HG03108 (cell line): ENCODE data around the gene KRI1.
"Not testable (repeated sequence)": the region's sequence is repeated elsewhere in the genome, so short reads cannot be mapped to it uniquely, and the experiment has no call there.

Experiments
- ATAC-seq: cut with Tn5 transposase; IDR thresholded peaks from one replicate; pipeline ENCODE4 v1.9.1; 2021; ENCODE audit warnings: moderate library complexity; ENCODE audit not compliant: unreplicated experiment

Gene KRI1

GRCh38 chr19:10575011-10575716 lies 9.4 kb upstream of the KRI1 start:
- ATAC-seq, result no peak

GRCh38 chr19:10574462-10574861 lies 8.7 kb upstream of the KRI1 start:
- ATAC-seq, result no peak

DNA sequence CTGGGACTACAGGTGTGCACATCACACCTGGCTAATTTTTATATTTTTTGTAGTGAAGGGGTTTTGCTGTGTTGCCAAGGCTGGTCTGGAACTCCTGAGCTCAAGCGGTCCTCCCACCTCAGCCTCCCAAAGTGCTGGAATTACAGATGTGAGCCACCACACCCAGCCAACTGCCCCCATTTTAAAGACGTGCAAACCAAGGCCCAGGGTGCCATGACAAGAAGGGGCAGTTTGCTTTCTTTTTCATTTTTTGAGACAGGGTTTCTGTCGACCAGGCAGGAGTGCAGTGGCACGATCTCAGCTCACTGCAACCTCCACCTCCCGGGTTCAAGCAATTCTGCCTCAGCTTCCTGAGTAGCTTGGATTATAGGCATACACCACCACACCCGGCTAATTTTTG lies 8.0 kb upstream of the KRI1 start:
- ATAC-seq, result not testable (repeated sequence)

DNA sequence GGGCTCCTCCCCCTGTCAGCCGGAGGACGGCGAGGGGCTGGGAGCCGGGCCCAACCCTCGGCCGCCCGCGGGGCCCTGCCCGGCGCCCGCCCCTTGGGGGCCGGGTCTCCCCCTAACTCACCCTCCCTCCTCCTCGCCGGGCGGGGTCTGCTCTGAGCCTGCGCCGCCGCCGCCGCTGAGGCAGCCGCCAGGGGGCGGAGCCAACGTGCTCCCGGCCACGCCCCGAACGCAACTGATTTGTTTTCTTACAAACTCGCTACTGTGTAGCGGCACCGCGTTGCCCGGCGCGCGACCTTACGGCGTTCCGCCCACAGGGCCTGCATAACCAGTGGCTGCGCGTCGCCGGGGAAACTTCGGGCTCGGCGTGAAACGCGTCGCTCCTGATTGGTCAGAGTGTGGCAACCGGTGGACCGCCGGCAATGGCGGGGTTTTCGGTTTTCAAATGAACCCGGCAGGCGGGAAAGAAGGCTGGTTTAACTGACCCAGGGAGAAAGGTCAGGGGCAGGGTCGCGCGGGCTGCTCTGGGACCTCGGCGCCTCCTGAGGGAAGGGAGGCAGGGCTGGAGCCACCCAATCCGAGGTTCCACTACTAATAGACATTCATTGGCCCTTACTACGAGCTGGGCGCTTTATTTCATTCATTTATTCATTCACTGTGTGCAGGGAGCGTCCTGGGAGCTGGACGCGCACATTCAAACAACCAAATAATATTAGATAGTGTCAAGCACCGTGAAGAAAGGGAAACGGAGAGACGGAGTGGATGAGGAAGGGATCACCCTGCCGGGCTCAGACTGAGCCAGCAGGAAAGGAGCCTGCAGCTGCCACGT lies 3.2 kb upstream of the KRI1 start, which contains the start of gene CDKN2D:
Gene CDKN2D, minus strand, starts transcription at position 154 of the 826 bp plus-strand sequence. CDS start 326 bp downstream, outside the sequence.
- ATAC-seq, result peak; percentile 65

- peak; percentile 8 for ATAC-seq
Measured at GRCh38 chr19:10568062-10568825, 2.4 kb upstream of the KRI1 start.

- no peak for ATAC-seq
Measured at GRCh38 chr19:10567656-10568055, 1.8 kb upstream of the KRI1 start.

DNA sequence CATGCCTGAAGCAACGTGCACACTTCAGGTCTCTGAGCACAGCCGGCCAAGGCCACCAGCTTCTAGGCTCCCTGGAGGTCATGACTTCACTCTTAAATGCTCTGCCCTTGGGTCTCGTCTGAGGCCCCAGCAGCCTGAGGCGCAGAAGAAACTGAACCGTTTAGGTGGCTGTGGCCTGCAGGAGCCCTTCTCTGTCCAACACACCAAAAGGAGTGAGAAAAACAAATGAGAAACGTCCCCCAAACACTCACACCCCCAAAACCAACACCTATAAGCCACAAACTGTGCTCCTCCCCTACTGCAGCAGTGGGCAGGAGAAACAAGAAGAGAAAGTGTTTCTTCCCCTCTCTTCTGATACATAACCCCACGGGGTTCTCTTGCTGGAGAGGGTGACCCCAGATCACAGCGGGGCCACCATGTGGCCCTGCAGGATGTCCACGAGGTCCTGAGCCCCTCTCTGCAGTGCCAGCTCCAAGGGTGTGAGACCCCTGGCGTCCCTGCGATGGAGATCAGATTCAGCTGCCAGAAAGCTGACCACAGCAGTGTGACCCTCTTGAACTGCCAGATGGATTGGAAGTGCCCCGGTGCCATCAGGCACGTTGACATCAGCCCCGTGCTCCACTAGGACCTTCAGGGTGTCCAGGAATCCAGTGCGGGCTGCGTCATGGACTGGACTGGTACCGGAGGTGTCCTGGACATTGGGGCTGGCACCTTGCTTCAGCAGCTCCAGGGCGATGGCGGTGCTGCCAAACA lies 1.0 kb upstream of the KRI1 start:
- ATAC-seq, result no peak

DNA sequence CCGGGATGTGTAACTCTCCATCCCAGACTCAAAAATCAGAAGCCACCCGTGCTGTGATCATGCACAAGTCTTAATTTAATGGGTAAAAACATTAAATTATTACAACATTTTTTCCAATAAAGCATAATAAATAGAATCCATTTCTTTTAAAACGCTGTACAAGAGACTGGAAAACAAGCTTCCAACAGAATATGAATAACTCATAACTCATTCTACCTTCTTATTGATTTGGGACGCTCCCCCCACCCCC lies 523 bp upstream of the KRI1 start:
- no peak for ATAC-seq

DNA sequence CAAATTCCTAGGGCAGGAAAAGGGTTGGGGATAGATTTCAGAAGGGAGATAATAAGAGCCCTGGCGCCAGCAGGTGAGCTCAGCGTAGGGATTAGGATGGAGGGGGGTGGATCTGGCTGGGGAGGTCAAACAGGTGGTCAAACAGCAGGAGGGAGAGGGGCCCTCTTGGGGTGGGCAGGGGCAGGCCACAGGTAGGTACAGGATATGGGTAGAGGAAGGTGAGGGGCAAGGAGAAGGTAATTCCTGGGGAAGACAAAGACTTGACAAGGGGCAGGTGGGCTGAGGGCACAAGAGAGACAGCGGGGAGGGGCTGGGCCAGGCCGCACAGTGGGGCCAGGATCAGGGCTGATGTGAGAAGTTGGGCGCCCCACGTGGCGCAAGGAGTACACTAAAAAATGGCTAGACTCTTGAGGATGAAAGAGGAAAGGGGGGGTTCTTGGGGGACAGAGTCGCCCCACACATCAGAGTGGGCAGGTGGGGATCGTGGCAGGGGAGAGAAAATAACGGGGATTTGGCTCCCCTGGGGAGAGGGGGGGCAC lies 713 bp downstream of the KRI1 start:
- ATAC-seq, result no peak

DNA sequence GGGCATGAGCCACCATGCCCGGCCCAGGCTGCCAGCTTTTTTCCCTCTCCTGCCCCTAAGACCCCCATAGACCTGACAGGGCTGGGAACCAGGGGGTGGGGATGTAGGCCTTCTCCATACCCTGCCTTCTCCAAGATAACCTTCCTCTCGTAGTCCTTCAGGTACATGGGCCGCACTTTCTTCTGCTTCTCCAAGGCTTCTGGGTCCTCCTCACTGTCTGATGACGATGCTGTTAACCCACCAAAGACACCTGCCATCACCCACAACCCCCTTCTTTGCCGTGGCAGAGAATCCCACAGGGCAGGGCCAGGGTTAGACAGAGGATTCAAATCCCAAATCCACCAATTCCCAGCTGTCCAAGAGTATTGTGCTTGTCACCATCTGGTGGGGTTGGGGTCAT lies 3.2 kb downstream of the KRI1 start:
- no peak for ATAC-seq

DNA sequence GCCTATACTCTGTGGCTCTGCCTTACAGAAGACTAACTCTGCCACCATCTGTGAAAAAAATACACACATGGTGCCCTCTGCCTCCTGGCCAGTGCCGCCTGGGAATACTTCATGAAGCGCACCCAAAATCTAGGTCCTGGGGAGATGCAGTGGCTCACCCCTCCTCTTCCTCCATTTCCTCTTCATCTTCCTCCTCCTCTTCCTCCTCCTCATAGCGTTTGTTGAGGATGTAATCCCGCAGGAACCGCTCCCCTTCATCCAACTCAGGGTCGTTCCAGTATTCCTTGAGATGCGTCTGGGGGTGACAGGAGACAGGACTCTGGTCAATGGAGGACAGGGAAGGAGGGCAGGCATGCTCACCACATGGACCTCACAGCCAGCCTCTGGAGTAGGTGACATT lies 5.7 kb downstream of the KRI1 start:
- no peak for ATAC-seq

DNA sequence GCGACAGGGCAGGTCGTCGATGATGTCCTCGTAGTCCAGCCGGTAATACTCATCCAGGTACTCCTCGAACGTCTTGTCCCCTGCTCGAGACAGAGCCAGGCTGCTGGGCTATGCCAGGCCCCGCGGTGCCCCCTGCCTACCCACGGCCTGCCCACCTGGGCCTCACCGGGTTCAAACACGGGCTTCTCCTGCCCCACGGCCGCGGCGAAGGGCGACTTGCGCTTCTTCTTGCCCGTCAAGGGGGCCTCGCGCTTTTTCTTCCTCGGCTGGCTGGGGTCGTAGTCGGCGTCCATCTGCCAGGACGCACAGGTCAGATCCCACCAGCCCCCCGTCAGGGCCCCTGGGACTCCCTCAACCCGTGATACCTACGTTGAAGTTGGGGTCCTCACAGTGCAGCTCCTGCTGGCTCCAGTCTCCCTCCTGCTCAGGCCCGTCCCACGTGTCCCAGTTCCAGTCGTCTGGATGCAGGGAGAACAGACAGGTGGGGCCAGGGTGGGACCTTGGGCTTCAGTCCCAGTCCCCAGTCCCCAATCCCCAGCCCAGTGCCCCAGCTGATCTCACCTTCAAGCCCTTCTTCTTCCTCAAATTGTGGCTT lies 8.1 kb downstream of the KRI1 start:
- ATAC-seq, result no peak

DNA sequence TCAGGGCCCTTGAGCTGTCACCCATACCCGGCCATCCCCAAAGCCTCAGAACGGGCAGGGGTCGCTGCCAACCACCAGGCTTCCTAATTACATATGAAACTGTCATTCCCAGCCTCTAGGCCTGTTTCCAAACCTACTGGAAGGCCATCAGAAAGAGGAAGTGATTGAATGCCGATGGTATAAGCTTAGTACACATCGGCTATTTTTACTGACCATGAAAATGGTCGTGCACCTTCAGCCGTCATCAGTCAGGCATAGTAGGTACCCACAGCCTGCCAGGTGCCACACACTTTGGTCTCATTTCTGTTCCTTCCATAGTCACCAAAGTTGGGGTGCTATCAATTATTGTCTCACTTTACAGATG lies 10.2 kb downstream of the KRI1 start:
- ATAC-seq, result no peak

DNA sequence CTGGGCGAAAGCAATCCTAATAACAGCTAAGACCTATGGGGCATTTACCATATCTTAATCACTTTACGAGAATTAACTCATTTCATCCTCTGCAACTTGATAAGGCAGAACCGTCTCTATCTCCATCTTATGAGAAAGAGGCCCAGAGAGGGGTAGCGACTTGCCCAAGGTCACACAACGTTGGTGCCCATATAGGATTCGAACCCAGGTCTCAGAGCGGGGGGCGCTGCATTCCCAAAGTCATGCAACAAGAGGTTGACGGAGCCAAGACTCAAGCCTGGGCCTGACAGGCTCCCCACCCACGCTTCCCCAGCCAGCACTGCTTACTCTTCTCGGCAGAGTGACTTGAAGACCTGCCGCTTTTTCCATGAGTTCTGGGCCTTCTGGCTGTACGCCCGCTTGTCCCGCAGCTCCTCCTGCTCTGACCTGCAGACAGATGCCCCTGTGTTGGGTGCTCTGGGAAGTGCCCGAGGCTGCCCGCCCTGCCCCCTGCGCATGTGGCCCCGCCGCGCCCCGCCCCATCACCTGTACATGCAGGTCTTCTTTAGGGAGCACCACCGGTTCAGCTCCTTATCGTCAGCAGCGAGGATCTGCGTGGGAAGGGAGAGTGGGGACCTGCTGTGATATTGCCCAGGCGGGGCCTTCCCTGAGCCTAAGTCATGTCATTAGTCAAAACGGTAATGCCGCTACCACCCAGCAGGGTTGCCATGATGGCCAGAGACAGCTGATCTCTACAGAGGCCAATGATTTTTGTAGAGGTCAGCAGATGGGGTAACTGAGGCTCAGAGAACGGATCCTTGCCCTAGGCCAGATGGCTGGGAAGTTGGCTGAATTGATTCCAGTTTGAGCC lies 10.8 kb downstream of the KRI1 start:
- ATAC-seq, result no peak

- ATAC-seq, result peak; percentile 61
Measured at GRCh38 chr19:10553943-10554381, 11.8 kb downstream of the KRI1 start.

GRCh38 chr19:10553087-10553667 lies 12.6 kb downstream of the KRI1 start:
- no peak for ATAC-seq

DNA sequence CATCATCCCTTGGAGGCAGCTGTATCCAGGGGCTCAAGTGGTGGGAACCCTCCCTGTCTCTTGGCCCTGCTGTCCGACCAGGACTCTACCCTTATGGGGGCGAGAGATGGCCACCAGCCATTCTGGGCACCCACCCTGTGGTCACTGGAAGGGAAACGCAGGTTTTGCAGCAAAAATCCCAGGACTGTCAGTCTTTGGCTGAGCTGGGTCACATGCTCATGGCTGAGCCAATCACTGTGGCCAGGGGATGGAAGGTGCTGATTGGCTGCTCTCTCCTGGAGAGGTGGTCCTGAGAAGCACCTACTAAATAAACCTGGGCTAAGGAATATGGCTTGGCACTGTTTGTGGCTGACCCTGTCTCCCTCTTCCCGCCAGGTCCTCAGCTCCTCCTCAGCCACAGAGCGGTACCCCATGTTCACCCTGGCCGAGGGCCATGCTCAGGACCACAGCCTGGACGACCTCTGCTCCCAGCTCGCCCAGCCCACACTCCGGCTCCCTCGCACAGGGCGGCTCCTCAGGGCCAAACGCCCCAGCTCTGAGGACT lies 13.2 kb downstream of the KRI1 start:
- ATAC-seq, result no peak

- ATAC-seq, result no peak
Measured at GRCh38 chr19:10551698-10552301, 14.0 kb downstream of the KRI1 start.
